ENCODE data around the gene TEX44.

The TEX44 gene

GRCh38 chr2:231640641-231641111 lies 48.0 kb downstream of the TEX44 start:
- no peak for DNase-seq

- DNase-seq = no peak
These were observed 50.2 kb downstream of the TEX44 start for GRCh38 chr2:231642631-231643494.

GRCh38 chr2:231643495-231643888 lies 50.8 kb downstream of the TEX44 start:
- no peak for DNase-seq

All from NCI-H1694 (cell line).